ENCODE measurements around the gene FNTB. TPM values are rescaled to one million over a fixed set of nuclear protein-coding genes. Genes with fewer than 3 reads are reported as not detected.

FNTB gene
- total and polyA plus RNA-seq, 2 of the 13 experiments (the other 11 are each of a cell fraction or from before 2014, with no cell fraction given) = 23.6 to 28.5 TPM

- no peak for TF ChIP-seq SKIL (CRISPR knock-in tag; IDR thresholded peaks at IDR 0.05; ENCODE audit: borderline replicate concordance)
- TF ChIP-seq XBP1 (CRISPR knock-in tag; IDR thresholded peaks at IDR 0.05) = no peak
- no peak for TF ChIP-seq ZNF326 (CRISPR knock-in tag; IDR thresholded peaks at IDR 0.05; ENCODE audit: borderline replicate concordance)
- no peak for TF ChIP-seq ZNF691 (CRISPR knock-in tag; IDR thresholded peaks at IDR 0.05; ENCODE audit: borderline replicate concordance, low read depth)
- TF ChIP-seq ATF4 (CRISPR knock-in tag; IDR thresholded peaks at IDR 0.05) = no peak
- TF ChIP-seq ZSCAN25 (CRISPR knock-in tag; IDR thresholded peaks at IDR 0.05) = peak; percentile 84; the same call in 1 of the 2 replicates
- no peak for TF ChIP-seq ZNF431 (CRISPR knock-in tag; IDR thresholded peaks at IDR 0.05; ENCODE audit: borderline replicate concordance, low read depth)
- no peak for TF ChIP-seq ZHX2 (IDR thresholded peaks at IDR 0.05; ENCODE audit: low read depth)
- TF ChIP-seq ZHX2 (CRISPR knock-in tag; IDR thresholded peaks at IDR 0.05; ENCODE audit: borderline replicate concordance) = no peak
- TF ChIP-seq SALL2 (CRISPR knock-in tag; IDR thresholded peaks at IDR 0.05) = peak; percentile 40; the same call in 1 of the 2 replicates
- TF ChIP-seq ZNF574 (CRISPR knock-in tag; IDR thresholded peaks at IDR 0.05) = peak; percentile 72
- peak; percentile 56 for TF ChIP-seq XRCC5 (optimal IDR thresholded peaks at IDR 0.05; ENCODE audit: low read length)
- no peak for TF ChIP-seq ARNT2 (CRISPR knock-in tag; IDR thresholded peaks at IDR 0.05; ENCODE audit: low read depth)
- TF ChIP-seq HMG20A (CRISPR knock-in tag; IDR thresholded peaks at IDR 0.05; ENCODE audit: borderline replicate concordance) = no peak
- TF ChIP-seq NR0B2 (CRISPR knock-in tag; IDR thresholded peaks at IDR 0.05) = peak; percentile 86; the same call in 1 of the 2 replicates
Measured at GRCh38 chr14:65102441-65103149, 115.9 kb downstream of the FNTB start, which contains the start of gene MAX (continued).
